Jurkat, Clone E6-1 (cell line): ENCODE measurements around the gene RBM24.
"Not testable (repeated sequence)": the region's sequence is repeated elsewhere in the genome, so short reads cannot be mapped to it uniquely, and the experiment has no call there.

Experiments used
- DNase-seq: peaks from one replicate; pipeline ENCODE4 v3.0.0-alpha.2; 2011; ENCODE audit warnings: low read depth, low spot score
- H3K4me3 ChIP-seq: 2 replicates; pipeline ENCODE4 v1.5.1; 2011; ENCODE audit warnings: mild to moderate bottlenecking, low read length, control low read depth, moderate library complexity

RBM24 gene

DNA sequence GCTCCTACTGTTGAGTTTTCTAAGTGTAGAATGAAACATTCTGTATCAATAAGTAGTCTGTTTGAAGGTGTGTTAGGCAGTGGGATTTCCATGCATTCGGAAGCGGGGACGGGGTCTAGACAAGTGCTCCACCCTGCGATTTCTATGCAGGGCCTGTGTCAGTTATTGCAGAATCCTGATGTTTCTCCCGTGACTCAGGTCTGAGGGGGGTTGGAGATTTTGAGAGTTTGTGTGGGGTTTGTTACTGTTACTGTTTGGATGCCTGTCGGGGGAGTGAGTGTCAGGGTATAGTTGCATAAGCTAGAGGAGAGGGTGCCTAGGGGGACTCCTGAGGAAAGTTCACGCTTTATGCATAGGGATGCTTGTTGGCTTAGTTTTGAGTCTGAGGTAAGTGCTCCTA, 39.1 kb downstream of the RBM24 start:
- DNase-seq, H3K4me3 ChIP-seq: not testable (repeated sequence)

DNA sequence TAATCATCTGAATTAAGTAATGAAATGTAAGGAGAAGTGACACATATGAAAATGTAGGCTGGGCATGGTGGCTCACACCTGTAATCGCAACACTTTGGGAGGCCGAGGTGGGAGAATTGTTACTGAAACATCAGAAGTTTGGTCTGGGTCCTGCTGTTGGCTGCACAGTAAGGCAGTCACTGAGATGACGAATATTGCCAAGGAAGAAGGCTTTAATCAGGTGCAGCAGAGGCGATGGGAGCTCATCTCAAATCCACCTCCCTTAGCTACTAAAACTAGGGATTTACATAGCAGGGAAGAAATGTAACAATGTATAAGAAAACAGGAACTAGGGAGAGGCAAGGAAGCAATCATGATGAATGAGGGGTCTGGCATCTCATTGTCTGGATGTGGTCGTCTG, 50.1 kb downstream of the RBM24 start:
- DNase-seq = no peak
- no peak overlapping the region for H3K4me3 ChIP-seq

DNA sequence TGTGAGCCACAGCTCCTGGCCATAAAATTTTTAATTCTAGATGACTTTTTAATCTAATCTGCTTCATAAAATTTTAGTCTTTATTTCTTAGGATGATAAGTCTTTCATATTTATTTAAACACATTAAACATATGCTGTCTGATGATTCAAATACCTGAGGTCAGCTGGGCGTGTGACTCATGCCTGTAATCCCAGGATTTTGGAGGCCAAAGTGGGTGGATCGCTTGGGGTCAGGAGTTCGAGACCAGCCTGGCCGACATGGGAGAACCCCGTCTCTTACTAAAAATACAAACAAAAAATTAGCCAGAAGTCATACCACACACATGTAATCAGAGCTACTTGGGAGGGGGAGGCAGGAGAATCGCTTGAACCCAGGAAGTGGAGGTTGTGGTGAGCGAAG, 53.1 kb downstream of the RBM24 start:
- no peak for DNase-seq
- H3K4me3 ChIP-seq = no peak overlapping the region

DNA sequence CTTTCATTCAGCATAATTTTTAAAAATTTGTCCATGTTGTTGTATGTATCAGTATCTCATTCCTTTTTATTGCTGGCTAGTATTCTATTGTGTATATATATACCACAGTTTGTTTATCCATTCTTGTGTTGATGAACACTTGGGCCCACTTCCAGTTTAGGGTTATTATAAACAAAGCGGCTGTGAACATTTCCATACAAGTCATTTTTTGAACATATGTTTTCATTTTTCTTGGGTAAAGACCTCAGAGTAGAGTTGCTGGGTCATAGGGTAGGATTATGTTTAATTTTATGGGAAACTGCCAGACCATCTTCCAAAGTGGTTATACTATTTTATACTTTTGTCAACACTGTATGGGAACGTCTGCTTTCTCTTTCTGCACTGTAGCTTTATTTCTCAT, 55.3 kb downstream of the RBM24 start:
- no peak overlapping the region for H3K4me3 ChIP-seq
- DNase-seq = no peak

DNA sequence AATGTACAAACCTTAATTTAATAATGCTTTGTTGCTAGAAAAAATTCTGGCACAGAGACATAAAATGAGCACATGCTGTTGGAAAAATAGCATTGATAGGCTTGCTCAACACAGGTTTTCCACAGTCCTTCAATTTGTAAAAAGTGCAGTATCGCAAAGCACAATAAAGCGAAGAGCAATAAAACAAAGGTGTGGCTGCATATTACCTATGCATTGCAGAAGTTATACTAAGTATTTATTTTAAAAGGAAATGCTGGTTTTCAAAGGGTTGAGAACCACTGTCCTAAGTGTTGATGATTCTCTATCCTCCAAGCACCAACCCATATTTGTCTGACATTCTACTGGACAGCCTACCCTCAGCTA, 58.1 kb downstream of the RBM24 start:
- H3K4me3 ChIP-seq = no peak overlapping the region
- no peak for DNase-seq

DNA sequence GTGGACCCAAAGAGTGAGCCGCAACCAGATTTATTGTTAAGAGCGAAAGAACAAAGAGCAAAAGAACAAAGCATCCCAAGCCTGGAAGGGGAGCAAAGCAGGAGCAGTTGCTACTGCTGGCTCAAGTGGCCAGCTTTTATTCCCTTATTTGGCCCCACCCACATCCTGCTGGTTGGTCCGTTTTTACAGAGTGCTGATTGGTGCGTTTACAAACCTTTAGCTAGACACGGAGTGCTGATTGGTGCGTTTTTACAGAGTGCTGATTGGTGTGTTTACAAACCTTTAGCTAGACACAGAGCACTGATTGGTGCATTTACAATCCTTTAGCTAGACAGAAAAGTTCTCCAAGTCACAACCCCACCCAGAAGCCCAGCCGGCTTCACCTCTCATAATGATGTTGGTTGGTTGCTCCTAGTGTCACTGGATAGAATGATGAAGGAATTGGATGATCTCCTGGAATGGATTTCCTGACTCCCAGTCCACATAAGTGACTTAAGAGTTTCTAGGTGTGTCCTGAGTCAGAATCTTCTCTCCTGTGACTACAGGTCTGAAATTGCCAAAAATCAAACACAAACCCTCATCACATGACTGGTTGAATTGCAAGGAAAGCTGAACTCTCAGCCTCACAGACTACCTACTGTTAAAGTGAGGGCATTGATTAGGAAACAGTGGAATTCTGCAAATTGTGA, 60.1 kb downstream of the RBM24 start:
- no peak for DNase-seq
- no peak overlapping the region for H3K4me3 ChIP-seq

DNA sequence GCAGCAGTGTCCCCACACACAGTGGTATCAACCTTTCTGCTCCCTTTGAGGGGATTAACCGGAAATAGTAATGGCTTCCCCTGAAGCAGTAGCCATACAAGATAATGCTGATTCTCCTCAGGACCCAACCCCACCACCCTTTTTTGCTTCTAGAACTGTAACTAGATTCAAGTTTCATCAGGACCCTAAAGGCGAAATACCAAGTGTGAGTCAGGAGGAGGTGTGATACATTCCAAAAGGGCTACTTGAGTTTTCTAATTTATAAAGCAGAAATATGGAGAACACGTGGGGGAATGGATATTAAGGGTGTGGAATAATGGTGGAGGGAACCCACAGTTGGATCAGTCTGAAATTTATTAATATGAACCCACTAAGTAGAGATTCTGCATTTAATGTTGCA, 60.7 kb downstream of the RBM24 start:
- no peak for DNase-seq
- H3K4me3 ChIP-seq = no peak overlapping the region

DNA sequence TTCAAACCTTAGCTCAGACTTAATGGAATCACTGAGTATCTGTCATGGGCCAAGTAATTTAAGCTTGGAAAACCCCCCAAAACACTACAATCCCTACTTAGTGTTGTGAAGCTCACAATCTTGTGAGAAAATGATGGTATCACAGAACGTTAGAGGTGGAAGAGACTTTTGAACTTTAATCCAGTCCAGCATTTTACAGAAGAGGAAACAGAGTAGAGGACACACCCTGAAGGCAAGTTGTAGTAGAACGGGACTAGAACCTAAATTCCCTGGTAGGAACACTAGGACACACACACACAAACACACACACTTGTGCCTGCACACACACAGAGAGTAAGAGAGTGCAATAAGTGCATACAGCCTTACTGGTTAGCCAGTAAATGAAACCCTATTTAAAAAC, 62.1 kb downstream of the RBM24 start:
- no peak for DNase-seq
- H3K4me3 ChIP-seq = no peak overlapping the region
